HEK293T (cell line): ENCODE data around the gene TMEM184B.

Source experiments
- BHLHE40 ChIP-seq: fragments of 450-650 bp; IDR thresholded peaks from 2 replicates; pipeline ENCODE4 v1.6.1; 2016; ENCODE audit warnings: mild to moderate bottlenecking, moderate library complexity, borderline replicate concordance
- ELF4 ChIP-seq: fragments of 450-650 bp; IDR thresholded peaks from 2 replicates; pipeline ENCODE4 v1.6.1; 2017; ENCODE audit warnings: antibody characterized with exemption
- FOXA1 ChIP-seq: fragments of 450-650 bp; IDR thresholded peaks from 2 replicates; pipeline ENCODE4 v1.6.1; 2016; ENCODE audit warnings: mild to moderate bottlenecking
- NFRKB ChIP-seq: fragments of 450-650 bp; IDR thresholded peaks from 2 replicates; pipeline ENCODE4 v1.6.1; 2016; ENCODE audit warnings: mild to moderate bottlenecking, moderate library complexity
- PKNOX1 ChIP-seq: fragments of 450-650 bp; IDR thresholded peaks from 2 replicates; pipeline ENCODE4 v1.6.1; 2016
- SP1 ChIP-seq: fragments of 450-650 bp; IDR thresholded peaks from 2 replicates; pipeline ENCODE4 v1.6.1; 2017
- ZNF384 ChIP-seq: fragments of 450-650 bp; IDR thresholded peaks from 2 replicates; pipeline ENCODE4 v1.6.1; 2016

DNA sequence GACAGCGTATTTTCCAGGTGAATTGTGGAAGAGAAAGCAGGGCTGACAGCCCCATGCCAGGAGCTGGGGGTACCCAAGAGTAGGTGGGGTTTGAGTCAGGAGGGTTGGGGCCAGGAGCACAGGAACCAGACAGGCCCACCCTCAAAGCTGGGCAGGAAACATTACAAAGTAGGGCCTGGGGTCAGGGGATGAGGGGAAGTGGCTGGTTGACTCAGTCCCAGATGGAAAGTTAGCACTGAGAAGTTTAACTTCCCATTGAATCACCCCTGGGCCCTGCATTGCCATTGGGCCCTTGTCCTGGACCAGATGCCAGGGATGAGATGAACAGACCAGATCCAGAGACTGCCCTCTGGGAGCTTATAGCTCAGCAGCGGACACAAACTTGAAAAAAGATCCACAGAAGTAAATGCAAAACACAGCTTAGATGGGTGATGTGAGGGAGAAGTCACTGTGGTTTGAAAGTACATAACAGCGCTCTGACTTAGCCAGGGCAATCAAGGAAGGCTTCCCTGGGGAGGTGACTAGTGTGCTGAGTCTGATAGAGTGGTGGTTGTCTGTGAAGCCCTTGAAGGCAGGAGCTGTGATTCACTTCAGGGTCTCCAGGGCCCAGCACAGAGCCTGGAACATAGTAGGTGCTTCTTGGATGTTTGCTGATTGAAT lies 68.8 kb downstream of the TMEM184B start:
- no peak for TF ChIP-seq ZNF384
- TF ChIP-seq PKNOX1: no peak
- no peak for TF ChIP-seq NFRKB
- TF ChIP-seq FOXA1: no peak
- TF ChIP-seq BHLHE40: no peak
- TF ChIP-seq SP1: no peak
- no peak for TF ChIP-seq ELF4
